ENCODE data around the gene SDK2. TPM values are rescaled to one million over a fixed set of nuclear protein-coding genes. Genes with fewer than 3 reads are reported as not detected.
A peak's percentile ranks its signal among the peaks of the same experiment; 100 is the strongest.
"Not testable (repeated sequence)": the region's sequence is repeated elsewhere in the genome, so short reads cannot be mapped to it uniquely, and the experiment has no call there.

SDK2 gene
- polyA plus RNA-seq, 10 donors: 19.4 to 32.3 (median 25.3) TPM

- DNase-seq: no peak
These were observed 153.4 kb downstream of the SDK2 start for GRCh38 chr17:73490851-73491250.

- no peak for DNase-seq
These were observed 154.3 kb downstream of the SDK2 start for GRCh38 chr17:73489991-73490390.

DNA sequence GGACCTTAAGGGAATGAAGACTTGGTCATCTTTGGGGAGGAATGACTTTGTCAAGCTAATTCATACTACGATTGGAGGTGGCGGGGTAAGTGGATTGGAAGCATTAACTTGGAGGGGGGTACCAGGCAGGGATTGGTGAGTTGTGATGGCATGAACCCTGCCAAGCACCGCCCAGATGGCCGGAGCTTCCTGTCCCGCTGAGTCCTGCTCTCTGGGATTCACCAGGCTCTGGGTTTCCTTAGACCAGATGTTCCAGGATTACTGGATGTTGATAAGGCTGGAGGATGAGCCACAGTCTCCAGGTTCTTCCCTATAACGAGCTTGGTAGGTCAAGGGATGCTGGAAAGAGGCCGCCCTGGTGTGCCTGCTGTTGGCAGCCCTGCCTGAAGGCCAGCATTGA lies 154.9 kb downstream of the SDK2 start:
- no peak for DNase-seq

GRCh38 chr17:73485130-73485529 lies 159.1 kb downstream of the SDK2 start:
- DNase-seq: no peak

- no peak for DNase-seq
These were observed 161.4 kb downstream of the SDK2 start for GRCh38 chr17:73482894-73483293.

- no peak for DNase-seq
These were observed 162.0 kb downstream of the SDK2 start for GRCh38 chr17:73482251-73482716.

GRCh38 chr17:73481676-73482075 lies 162.6 kb downstream of the SDK2 start:
- no peak for DNase-seq

GRCh38 chr17:73480740-73481139 lies 163.5 kb downstream of the SDK2 start:
- DNase-seq: no peak

DNA sequence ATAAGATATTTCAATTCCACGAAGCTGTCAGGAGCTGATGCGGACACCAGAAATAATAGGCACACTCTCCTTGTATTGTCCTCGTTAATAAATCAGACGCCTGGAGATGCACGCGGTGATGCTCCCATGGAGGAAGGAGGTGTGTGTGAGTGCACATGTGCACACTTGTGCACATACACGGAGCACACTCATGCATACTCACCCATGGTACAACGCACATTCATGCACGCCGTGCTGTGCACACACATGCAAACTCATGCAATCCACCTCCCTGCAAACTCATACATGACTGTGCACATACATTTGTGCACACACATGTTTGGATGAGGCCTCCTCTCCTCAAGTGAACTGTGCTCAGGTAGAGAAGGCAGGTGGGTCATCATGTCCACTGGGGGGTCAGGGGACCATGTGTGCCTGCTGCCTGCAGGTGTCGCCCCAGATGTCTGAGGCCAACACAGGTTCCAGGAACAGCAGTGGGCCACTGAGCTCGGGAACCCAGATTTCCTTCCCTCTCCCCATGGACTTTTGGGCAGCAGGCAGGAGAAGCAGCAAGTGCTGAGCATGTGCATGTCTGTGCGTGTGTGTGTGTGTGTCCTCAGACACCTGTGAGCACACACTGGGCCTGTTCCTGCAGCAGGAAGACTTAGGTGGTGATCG lies 165.3 kb downstream of the SDK2 start:
- no peak for DNase-seq

DNA sequence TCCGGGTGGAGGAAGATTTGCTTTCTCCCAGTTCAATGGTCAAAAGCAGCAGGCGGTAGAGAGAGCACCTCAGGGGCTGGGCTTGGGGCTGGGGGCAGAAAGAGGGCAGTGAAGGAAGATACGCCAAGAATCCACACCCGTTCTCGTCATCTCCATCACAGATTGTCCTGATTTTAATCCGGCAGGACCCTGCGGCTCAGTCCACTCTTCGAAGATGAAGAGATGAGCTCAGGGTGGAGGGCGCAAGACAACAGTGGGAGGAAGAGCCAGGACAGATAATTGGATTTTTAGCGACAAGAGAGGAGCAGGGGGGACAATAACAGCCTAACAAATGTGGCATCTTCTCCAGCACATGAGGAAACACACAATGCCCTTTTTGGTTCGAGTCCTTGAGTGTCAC lies 165.9 kb downstream of the SDK2 start:
- DNase-seq: no peak

- DNase-seq: peak in 2 of 3 donors; percentile 22 to 24
These were observed 167.3 kb downstream of the SDK2 start for GRCh38 chr17:73476890-73477350.

GRCh38 chr17:73474370-73474988 lies 169.8 kb downstream of the SDK2 start:
- DNase-seq: peak; percentile 29 to 53 (median 32)

DNA sequence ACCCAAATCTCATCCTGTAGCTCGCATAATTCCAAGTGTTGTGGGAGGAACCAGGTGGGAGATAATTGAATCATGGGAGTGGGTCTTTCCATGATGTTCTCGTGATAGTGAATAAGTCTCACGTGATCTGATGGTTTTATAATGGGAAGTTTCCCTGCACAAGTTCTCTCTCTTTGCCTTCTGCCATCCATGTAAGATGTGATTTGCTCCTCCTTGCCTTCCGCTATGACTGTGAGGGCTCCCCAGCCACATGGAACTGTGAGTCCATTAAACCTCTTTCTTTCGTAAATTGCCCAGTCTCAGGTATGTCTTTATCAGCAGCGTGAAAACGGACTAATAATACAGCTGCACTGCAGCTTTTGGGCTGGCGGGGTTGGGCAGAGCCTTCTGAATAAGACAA lies 171.5 kb downstream of the SDK2 start:
- DNase-seq: not testable (repeated sequence)

DNA sequence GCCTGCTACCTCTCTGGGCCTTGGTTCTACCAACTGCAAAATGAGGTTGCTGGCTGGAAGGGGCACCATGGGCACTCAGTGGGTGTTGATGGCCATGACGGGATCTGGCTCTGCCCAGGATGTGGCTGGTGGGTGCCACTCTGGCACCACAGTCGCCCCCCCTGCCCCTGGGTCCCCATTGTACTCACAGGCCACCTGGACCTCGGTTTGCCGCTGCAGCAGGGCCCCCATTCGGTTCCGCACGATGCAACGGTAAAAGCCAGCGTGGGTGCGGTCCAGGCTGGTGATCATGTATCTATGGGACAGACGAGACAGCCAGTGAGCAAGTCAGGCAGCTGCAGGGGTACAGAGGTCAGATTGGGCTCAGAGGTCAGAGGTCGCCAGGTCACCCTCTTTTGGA lies 172.3 kb downstream of the SDK2 start:
- DNase-seq: no peak

- no peak for DNase-seq
These were observed 173.9 kb downstream of the SDK2 start for GRCh38 chr17:73470316-73470826.

- no peak for DNase-seq
These were observed 174.9 kb downstream of the SDK2 start for GRCh38 chr17:73469311-73469710.

- no peak for DNase-seq
These were observed 176.0 kb downstream of the SDK2 start for GRCh38 chr17:73468221-73468620.

DNA sequence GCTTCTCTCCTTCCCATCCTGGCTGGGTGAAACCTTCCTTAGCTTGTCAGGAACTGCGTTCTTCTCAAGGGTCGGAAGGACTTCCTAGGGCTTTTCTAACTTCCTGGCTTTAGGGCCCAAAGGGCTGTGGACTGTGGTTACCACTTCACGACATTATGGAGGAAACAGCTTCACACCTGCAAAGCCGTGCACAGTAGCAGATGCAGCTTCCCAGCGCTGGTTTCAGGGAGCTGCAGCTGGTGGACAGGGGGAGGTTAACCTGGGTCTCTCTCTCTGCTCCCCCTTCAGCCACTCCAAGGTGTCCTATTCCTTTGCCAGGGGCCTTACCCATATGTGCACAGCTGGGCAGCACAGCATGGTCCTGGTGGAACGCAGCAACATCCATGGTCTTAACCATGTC lies 176.6 kb downstream of the SDK2 start:
- DNase-seq: no peak

DNA sequence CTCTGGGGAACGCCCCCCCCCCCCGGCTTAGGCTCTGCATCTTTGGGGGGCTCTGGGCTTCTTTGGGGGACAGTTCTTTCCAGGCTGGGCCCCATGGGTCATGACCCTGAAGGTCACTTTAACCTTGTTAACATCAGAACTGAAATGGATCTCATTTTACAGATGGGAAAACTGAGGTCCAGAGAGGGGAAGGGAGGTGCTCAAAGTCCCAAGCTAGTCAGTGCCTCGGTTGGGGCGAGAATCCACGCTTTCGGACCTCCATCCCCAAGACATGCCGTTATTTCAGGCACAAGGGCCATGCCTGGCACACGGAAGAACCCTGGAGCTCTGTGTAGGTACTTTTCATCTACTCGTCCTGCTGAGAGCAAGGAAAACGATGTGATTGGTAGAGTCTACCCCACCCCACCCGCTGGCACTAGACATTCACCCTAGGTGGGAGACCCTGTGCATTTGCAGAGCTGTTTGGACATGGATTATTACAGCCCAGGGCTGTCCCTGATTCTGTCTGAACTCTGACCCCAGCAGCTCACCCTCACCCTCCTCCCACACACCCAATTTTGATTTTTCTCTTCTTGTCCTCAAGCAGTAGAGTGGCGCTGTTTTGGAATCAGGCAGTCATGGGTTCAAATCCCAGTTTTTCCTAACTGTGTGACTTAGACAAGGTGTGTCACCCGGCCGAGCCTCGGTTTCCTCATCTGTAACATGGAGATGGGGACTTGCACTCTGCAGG lies 177.4 kb downstream of the SDK2 start:
- no peak for DNase-seq

DNA sequence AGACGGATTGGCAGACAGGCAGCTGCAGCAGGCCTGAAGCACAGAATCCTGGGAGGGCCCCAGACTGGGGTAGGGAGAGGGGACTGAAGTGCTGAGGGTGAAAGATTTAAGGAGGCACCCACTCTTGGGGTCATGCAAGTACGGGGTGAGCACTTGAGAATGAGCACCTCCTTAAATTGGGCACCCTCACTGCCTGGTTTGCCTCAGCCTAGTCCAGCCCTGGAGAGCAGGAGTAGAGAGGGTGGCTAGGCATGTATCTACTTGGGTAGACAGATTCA lies 178.4 kb downstream of the SDK2 start:
- DNase-seq: no peak

GRCh38 chr17:73465130-73465952 lies 178.9 kb downstream of the SDK2 start:
- no peak for DNase-seq

- DNase-seq: no peak
These were observed 179.8 kb downstream of the SDK2 start for GRCh38 chr17:73464447-73464846.
